Stimulated activated CD4-positive, alpha-beta T cell treated with anti-CD3 and anti-CD28 coated beads, TNF-alpha, amount 100 ng/mL, for 4 hours (primary cell): ENCODE measurements around the gene FCHSD2.

Experiments used
- DNase-seq, 3 experiments: peaks; one replicate each; pipeline ENCODE4 v3.0.0-alpha.2; 2020; ENCODE audit warnings: low read depth in 3 of 3

Gene FCHSD2

GRCh38 chr11:73172992-73173656 is 31.0 kb upstream of the FCHSD2 start:
- no peak for DNase-seq

- no peak for DNase-seq
Measured at GRCh38 chr11:73171436-73172161, 29.5 kb upstream of the FCHSD2 start.

DNA sequence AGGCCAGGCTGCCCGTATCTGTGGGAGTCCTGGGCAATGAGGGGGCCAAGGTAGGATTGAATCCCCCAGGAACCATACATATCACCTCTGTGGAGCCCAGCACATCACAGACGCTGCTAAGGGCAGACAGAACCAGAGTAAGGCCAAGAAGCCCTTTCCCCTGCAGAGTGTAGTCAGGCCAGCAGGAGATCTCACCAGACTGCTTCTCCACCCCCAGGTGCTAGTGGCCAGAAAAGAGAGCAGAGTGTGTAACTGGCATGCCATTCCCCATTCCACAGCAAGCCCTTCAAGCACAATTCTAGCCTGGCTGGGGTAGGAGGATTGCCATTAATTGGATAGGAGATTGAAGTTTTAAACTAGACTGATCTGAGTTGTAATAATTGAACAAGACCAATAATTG is 28.0 kb upstream of the FCHSD2 start:
- DNase-seq, result no peak

DNA sequence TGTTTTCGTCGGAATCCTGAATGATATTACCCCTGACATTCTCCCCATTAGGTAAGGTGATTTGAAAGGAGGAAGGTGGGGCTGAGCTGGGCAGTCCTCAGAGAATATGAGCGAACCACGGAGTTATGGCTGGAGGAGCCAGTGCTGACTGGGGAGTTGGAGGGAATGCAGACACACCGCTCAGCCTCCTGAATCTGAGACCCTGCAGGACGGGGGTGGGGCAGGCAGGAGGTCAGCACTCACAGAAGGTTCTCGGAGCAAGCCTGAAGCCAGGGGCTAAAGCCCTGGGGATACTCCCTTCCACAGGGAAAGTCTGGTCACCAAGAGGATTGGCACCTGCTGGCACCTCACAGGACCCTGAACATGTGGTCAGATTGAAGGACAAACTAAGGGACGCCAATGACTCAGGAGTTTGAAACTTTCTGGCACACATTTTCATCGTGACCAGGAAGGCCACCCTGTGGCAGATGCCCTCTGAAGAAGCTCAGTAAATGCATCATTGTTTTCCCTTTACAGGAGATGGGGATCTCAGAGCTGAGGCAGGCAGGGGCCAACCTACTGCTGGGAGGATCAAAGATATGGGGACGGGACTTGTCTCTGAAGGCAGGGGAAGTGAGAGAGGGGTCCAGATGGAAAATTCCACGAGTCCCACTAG is 26.9 kb upstream of the FCHSD2 start:
- no peak for DNase-seq

GRCh38 chr11:73167363-73167954 is 25.3 kb upstream of the FCHSD2 start:
- DNase-seq, result no peak

GRCh38 chr11:73164803-73165540 is 22.9 kb upstream of the FCHSD2 start:
- DNase-seq, result no peak

DNA sequence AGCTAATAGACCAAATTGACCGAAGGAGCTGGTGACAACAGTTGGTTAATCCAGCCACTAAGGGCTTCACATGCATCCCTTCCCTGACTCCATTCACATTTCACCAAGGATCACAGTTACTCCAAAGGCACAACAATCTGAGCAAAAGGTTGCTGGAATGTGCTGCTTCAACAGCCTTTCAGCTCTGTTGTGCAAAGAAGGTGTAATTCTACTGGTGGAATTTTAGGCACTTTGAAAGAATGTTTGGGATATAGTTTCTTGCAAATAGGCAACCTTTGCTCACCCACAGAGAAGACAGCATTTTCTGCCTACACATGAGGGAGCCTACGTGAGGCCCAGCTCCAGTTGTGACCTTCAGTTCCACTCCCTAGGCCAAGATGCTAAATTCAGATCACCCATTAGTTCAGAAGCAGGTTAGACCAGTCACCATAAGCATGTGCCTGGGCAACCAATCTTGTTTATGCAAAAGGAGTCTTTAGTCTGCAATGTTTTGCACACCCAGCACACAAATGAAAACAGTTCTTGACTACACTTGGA is 21.6 kb upstream of the FCHSD2 start:
- DNase-seq, result no peak

- DNase-seq, result no peak
Measured at GRCh38 chr11:73162196-73162740, 20.1 kb upstream of the FCHSD2 start.

DNA sequence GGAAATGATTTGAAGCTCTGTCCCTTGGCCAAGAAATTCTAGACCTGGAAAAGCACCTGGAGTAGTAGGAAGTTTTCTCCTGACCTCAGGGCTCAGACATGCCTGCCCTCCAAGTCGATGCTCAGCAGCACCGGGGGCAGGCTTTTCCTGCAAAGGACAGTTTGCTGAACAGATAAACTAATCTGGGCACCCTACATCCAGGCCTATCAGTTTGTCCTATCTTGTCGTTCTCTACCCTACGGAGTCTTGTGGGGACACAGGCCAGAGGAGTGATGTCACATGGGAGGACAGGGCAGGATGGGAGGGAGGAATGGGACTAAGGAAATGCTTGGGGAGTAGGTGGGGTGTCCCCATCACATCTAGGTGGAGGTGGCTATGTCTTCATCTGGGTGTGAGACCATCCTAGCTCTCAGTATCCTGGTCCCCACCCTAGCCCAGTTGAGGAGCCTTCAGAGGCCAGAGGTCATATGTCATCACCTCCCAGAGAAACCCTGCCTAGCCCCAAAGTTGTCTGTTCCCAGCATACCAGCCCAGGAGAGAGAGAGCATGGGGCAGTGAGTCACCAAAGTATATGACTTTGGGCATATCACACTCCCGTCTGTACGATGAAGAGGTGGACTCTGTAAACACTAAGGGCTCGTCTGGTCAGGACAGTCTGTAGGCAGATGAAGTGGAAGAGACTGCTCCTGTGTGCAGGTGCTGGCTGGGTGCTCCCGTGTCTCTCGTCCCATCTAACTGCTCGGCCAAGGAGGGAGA is 18.1 kb upstream of the FCHSD2 start:
- no peak for DNase-seq

DNA sequence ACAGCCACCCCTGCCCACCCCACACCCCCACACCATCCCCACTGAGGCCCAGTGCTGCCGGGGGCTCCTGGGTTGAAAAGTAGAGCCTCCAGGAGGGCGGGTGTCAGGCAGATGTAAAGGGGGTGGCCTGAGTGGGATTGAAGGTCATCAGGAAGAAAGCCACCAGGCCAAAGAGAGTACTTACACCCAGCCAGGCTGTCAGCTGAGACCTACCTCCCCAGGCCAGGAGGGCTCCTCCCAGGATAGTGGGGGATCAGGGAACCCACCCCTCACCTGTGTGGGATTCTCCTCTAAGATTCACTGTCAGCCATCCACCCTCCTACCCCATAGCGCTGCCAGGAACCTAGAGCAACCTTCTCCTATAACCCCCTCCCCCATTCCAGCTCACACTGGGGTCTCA is 17.2 kb upstream of the FCHSD2 start:
- no peak for DNase-seq

- DNase-seq, result no peak
Measured at GRCh38 chr11:73158356-73159051, 16.4 kb upstream of the FCHSD2 start.

- DNase-seq, result no peak
Measured at GRCh38 chr11:73157101-73158010, 15.2 kb upstream of the FCHSD2 start.

- no peak for DNase-seq
Measured at GRCh38 chr11:73156686-73157085, 14.6 kb upstream of the FCHSD2 start.

- no peak for DNase-seq
Measured at GRCh38 chr11:73156114-73156513, 14.0 kb upstream of the FCHSD2 start.

DNA sequence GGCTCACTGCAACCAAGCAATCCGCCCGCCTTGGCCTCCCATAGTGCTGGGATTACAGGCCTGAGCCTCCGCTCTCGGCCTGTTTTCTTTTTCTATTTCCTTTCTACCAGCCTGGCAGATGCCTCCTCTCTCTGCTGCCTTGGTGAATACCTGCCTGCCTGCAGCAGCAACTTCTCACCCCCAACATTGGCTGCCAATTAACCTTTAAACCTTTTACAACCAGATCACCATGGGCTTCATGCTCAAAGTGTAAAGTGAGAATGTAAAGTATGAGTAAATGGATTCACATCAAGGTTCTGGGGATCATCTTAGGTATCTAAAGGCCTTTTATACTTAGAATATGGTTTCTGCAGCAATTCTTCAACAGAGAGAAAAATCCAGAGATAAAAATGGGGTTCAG is 13.0 kb upstream of the FCHSD2 start:
- DNase-seq, result no peak

DNA sequence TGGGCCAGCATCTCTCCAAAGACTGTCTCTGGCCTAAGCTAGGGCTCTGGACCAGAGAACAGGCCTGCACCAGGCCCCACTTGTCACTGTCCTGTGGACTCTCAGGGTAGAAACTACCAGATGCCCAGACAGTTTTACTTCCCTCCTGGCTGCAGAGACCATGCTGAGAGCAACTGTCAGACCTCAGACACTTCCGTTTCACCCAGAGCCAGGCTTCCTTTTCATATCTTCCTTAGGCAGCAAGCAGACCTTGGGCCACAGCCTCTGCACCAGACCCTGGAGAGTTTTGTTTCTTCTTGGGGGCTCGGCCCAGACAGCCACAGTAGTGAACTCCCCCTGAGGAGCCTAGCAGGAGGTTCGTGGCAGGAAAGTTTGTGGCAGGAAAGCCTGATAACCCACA is 12.1 kb upstream of the FCHSD2 start:
- no peak for DNase-seq

DNA sequence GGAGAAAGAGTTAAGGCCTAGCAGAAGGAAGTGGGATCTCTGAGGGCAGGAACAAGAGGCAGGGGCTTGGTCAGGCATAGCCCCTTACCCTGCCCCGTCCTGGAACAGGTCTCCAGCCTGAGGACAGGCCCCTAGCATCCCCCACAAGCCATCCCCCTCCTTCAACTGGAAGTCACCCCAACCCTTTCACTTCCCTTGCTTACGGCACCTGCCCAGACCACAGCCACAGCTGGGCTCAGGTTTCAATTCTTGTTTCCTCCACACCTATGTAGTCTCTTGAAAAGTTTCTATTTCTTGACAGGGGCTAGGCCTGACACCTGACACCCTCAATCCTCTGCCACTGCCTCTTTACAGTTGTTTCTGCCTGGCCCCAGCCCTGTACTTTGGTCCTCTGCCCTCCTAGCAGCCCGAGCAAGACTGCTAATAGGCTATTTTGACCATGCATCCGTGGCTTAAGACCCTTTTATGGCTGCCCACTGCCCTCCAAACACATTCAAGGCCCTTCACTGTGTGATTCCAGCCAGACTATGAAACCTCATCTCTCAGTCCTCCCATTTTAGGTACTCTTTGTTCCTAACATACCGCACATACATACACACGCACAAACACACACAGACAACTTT is 10.9 kb upstream of the FCHSD2 start:
- no peak for DNase-seq

- DNase-seq, result no peak
Measured at GRCh38 chr11:73152086-73152853, 10.2 kb upstream of the FCHSD2 start.
